ENCODE measurements around the gene RSRC1. TPM values are rescaled to one million over a fixed set of nuclear protein-coding genes. Genes with fewer than 3 reads are reported as not detected.
A peak's percentile ranks its signal among the peaks of the same experiment; 100 is the strongest.
"Not testable (repeated sequence)": the region's sequence is repeated elsewhere in the genome, so short reads cannot be mapped to it uniquely, and the experiment has no call there.

The RSRC1 gene, protein sequence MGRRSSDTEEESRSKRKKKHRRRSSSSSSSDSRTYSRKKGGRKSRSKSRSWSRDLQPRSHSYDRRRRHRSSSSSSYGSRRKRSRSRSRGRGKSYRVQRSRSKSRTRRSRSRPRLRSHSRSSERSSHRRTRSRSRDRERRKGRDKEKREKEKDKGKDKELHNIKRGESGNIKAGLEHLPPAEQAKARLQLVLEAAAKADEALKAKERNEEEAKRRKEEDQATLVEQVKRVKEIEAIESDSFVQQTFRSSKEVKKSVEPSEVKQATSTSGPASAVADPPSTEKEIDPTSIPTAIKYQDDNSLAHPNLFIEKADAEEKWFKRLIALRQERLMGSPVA
- 10 to 100 TPM; 32.0 to 38.2 (median 32.1) TPM for polyA plus RNA-seq (ENCODE audit: insufficient read length in 3 of 3)
- long read RNA-seq, donor 1, partial matches to known transcripts = 0 of 5 reads
- long read RNA-seq, donor 1, other reads (novel, unspliced or antisense) = 0 of 5 reads
- long read RNA-seq, donor 2, partial matches to known transcripts = 0 of 5 reads
- long read RNA-seq, donor 2, other reads (novel, unspliced or antisense) = 0 of 5 reads
- long read RNA-seq, donor 3, transcript RSRC1-201 (10 exons, 1,727 nt) = major isoform, 6 of 15 reads
- long read RNA-seq, donor 3, partial matches to known transcripts = 6 of 15 reads
- long read RNA-seq, donor 3, other reads (novel, unspliced or antisense) = 0 of 15 reads
- long read RNA-seq, donor 4, partial matches to known transcripts = 0 of 6 reads
- long read RNA-seq, donor 4, other reads (novel, unspliced or antisense) = 0 of 6 reads
- long read RNA-seq, donor 5, partial matches to known transcripts = 0 of 2 reads
- long read RNA-seq, donor 5, other reads (novel, unspliced or antisense) = 0 of 2 reads
- long read RNA-seq, donor 6, partial matches to known transcripts = 0 of 9 reads
- long read RNA-seq, donor 6, other reads (novel, unspliced or antisense) = 0 of 9 reads
- long read RNA-seq, donor 7, partial matches to known transcripts = 0 of 8 reads
- long read RNA-seq, donor 7, other reads (novel, unspliced or antisense) = 0 of 8 reads
- long read RNA-seq, donor 8, partial matches to known transcripts = 0 of 4 reads
- long read RNA-seq, donor 8, other reads (novel, unspliced or antisense) = 0 of 4 reads
- long read RNA-seq, donor 9, partial matches to known transcripts = 0 of 3 reads
- long read RNA-seq, donor 9, other reads (novel, unspliced or antisense) = 0 of 3 reads
- long read RNA-seq, donor 10, partial matches to known transcripts = 0 of 4 reads
- long read RNA-seq, donor 10, other reads (novel, unspliced or antisense) = 0 of 4 reads
- long read RNA-seq, donor 11 = 0 reads
- long read RNA-seq, donor 12, transcript RSRC1-201 (10 exons, 1,727 nt) = major isoform, 5 of 12 reads
- long read RNA-seq, donor 12, partial matches to known transcripts = 5 of 12 reads
- long read RNA-seq, donor 12, other reads (novel, unspliced or antisense) = 0 of 12 reads
- long read RNA-seq, donor 13, partial matches to known transcripts = 0 of 1 reads
- long read RNA-seq, donor 13, other reads (novel, unspliced or antisense) = 0 of 1 reads
- long read RNA-seq, donor 14 = 0 reads
- long read RNA-seq, donor 15, partial matches to known transcripts = 0 of 4 reads
- long read RNA-seq, donor 15, other reads (novel, unspliced or antisense) = 0 of 4 reads
- long read RNA-seq, donor 16, transcript RSRC1-201 (10 exons, 1,727 nt) = major isoform, 5 of 5 reads
- long read RNA-seq, donor 16, partial matches to known transcripts = 0 of 5 reads
- long read RNA-seq, donor 16, other reads (novel, unspliced or antisense) = 0 of 5 reads

GRCh38 chr3:158109804-158110657 is at the start of gene RSRC1:
Gene RSRC1, plus strand, starts transcription at chr3:158110089. Its CDS starts 12,016 bp downstream, at chr3:158122105.
- DNase-seq = peak; percentile 89

- DNase-seq = not testable (repeated sequence)
Measured at GRCh38 chr3:158065574-158065973, 44.3 kb upstream of the RSRC1 start.

- no peak for DNase-seq
Measured at GRCh38 chr3:158072790-158073189, 37.1 kb upstream of the RSRC1 start.

DNA sequence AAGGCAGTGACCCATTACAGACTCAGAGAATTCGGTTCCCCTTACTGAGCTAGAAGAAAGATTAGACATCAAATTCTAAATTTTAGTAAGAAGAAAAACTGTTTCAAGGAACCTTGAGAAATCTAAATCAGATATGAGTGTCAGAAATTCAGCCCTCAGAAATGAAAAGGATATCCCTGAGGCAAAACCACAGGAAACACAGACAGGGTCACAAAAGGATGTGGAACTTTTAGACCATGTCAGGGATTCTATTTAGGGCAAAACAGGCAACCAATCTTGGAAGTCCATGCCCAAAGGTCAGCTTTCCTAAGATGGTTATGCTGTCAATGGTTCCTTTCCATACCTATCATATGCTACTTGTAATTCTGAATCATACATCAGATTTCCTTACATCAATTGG is 35.3 kb upstream of the RSRC1 start:
- no peak for DNase-seq

- no peak for DNase-seq
Measured at GRCh38 chr3:158079599-158079998, 30.3 kb upstream of the RSRC1 start.

GRCh38 chr3:158084651-158085050 is 25.2 kb upstream of the RSRC1 start:
- no peak for DNase-seq

DNA sequence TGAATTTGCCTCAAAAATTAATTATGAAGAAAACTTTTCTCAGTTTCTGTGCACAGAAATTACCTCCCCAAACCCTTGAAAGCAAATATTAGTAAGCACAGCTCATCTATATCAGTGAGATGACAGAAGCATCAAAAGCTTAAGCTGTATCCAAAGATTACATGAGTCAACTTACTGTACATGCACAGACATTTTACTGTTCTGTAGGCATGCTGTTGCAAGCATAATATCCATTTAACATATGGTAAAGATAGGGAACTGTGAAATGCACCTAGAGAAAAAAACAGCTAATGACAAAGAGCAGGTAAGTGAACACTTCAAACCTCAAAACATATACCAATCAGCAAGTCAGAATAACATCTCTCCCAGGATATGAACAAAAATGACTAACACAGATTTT is 24.5 kb upstream of the RSRC1 start:
- no peak for DNase-seq

- no peak for DNase-seq
Measured at GRCh38 chr3:158085931-158086330, 24.0 kb upstream of the RSRC1 start.

- no peak for DNase-seq
Measured at GRCh38 chr3:158086361-158086760, 23.5 kb upstream of the RSRC1 start.

DNA sequence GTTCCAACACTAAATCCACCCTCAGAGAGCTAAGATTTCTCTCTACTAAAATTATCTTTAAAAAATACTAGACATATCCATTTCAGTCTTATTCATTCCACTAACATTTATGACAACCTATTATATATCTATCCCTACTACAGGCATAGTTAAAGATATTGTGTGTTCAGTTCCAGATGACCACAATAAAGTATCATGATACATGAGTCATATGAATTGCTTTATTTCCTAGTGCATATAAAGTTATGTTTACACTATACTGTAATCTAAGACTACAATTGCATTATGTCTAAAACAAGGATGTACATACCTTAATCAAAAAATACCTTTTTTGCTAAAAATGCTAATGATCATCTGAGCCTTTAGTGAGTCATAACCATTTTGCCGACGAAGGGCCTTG is 23.1 kb upstream of the RSRC1 start:
- no peak for DNase-seq

DNA sequence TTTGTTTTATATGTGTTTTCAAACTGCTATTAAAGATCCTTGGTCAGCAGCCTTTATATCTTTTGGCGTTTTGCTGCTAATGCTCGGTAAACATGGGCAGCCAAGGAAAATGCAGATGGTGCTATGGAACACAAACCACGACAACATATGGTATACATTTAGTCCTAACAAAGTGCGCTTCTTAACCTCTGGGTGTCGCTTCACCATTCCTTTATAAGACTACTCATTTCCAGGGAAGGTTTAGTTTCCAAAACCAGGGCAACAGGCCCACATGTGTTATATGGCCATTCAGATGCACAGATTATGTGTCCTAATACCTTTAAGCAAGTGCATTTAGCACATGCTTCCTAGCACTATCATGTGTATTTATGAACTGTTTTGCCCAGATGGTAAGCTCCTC is 18.4 kb upstream of the RSRC1 start:
- no peak for DNase-seq

GRCh38 chr3:158093526-158093925 is 16.4 kb upstream of the RSRC1 start:
- no peak for DNase-seq

GRCh38 chr3:158094235-158095110 is 15.4 kb upstream of the RSRC1 start:
- DNase-seq = no peak

DNA sequence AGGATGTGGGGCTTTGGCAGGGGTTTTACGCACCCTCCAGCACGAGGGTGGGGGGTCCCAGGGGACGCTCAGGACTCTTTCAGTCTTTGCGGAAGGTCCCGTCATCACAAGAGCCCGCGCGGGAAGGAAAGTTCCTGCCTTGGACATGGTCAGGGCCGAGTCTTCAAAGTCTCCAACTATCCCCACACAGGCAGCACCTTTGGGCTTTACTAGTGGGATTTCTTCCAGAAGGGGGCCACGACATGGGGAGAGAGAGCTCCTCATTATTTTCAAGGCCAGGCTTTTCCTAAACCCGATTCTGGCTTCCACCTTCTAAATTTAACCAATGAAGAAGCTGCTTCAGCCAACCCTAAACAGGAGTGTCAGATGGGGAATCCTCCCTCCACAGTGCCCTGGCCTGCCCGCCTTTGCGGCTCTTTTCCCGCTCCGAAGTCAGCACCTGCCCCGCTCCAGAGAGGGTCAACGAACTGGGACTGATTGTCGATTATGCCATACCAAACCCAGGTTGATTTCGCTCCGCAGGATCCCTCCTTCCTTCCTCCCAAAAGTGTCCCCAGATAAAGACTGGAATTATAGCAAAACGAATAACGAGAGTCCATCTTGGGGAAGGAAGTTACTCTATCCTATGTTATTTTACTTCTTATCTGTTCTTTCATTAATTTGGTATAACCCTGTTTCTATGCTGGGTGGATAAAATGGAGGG is 14.6 kb upstream of the RSRC1 start:
- DNase-seq = no peak

- DNase-seq = no peak
Measured at GRCh38 chr3:158095814-158096704, 13.8 kb upstream of the RSRC1 start.

GRCh38 chr3:158097081-158097592 is 12.8 kb upstream of the RSRC1 start:
- DNase-seq = no peak
